WTC11 (cell line): ENCODE data around the gene GJB5. TPM values are rescaled to one million over a fixed set of nuclear protein-coding genes. Genes with fewer than 3 reads are reported as not detected.

Experiments used
- ATAC-seq: fragments of 200-7000 bp; cut with Tn5 transposase; 2 replicates; pipeline ENCODE4 v1.10.0; 2021; ENCODE audit warnings: mild to moderate bottlenecking, moderate library complexity
- CTCF ChIA-PET: fragments of 300-600 bp; sonication (Branson Sonifier 250); formaldehyde crosslinking; loops from one replicate; lab custom pipeline; 2021; ENCODE audit warnings: antibody characterized with exemption; lab: Charles Lee
- POLR2A ChIA-PET: fragments of 350-600 bp; sonication (Branson Sonifier 250); formaldehyde crosslinking; loops from one replicate; lab custom pipeline; 2021; ENCODE audit warnings: antibody characterized with exemption; lab: Charles Lee
- DNase-seq: peaks from one replicate; pipeline ENCODE4 v3.0.0; 2021; ENCODE audit warnings: low spot score
- H3K27ac Mint-ChIP-seq: 2 replicates; pipeline ENCODE4 v1.8.0; 2021; ENCODE audit warnings: mixed read lengths
- H3K27me3 Mint-ChIP-seq: 2 replicates; pipeline ENCODE4 v1.8.0; 2021; ENCODE audit warnings: low read depth, mild to moderate bottlenecking, moderate library complexity, mixed read lengths
- H3K36me3 Mint-ChIP-seq: 2 replicates; pipeline ENCODE4 v1.8.0; 2021; ENCODE audit warnings: mixed read lengths
- H3K4me1 Mint-ChIP-seq: 2 replicates; pipeline ENCODE4 v1.8.0; 2022; ENCODE audit warnings: mixed read lengths
- H3K4me3 Mint-ChIP-seq: 2 replicates; pipeline ENCODE4 v1.8.0; 2021; ENCODE audit warnings: mild to moderate bottlenecking, moderate library complexity, mixed read lengths
- H3K9me3 Mint-ChIP-seq: 2 replicates; pipeline ENCODE4 v1.8.0; 2021; ENCODE audit warnings: mixed read lengths
- ATF1 ChIP-seq: sonication (generic); formaldehyde crosslinking; IDR thresholded peaks from 2 replicates; pipeline ENCODE4 v1.8.1; 2023; ENCODE audit warnings: mild to moderate bottlenecking, moderate library complexity, missing genetic modification reagents
- ATF3 ChIP-seq: sonication (generic); formaldehyde crosslinking; conservative IDR thresholded peaks from 2 replicates; pipeline ENCODE4 v1.8.1; 2022; ENCODE audit warnings: mild to moderate bottlenecking, missing genetic modification reagents
- FOXJ3 ChIP-seq: sonication (generic); formaldehyde crosslinking; IDR thresholded peaks from 2 replicates; pipeline ENCODE4 v1.9.0; 2021; ENCODE audit warnings: missing genetic modification reagents, mild to moderate bottlenecking, borderline replicate concordance
- FOXK1 ChIP-seq: sonication (generic); formaldehyde crosslinking; IDR thresholded peaks from 2 replicates; pipeline ENCODE4 v1.8.0; 2022; ENCODE audit warnings: mild to moderate bottlenecking, moderate library complexity, missing genetic modification reagents
- GABPB1 ChIP-seq: sonication (generic); formaldehyde crosslinking; IDR thresholded peaks from 2 replicates; pipeline ENCODE4 v1.8.1; 2023; ENCODE audit warnings: mild to moderate bottlenecking, missing genetic modification reagents
- GTF2I ChIP-seq: fragments of 250-450 bp; sonication (Bioruptor Pico); conservative IDR thresholded peaks from 2 replicates; pipeline ENCODE4 v1.4.0; 2021; ENCODE audit warnings: mild to moderate bottlenecking
- HMGA2 ChIP-seq: fragments of 250-450 bp; sonication (Bioruptor Pico); IDR thresholded peaks from 2 replicates; pipeline ENCODE4 v1.4.0; 2021; ENCODE audit warnings: mild to moderate bottlenecking, moderate library complexity
- HMGXB4 ChIP-seq: sonication (generic); formaldehyde crosslinking; IDR thresholded peaks from 2 replicates; pipeline ENCODE4 v1.8.1; 2023; ENCODE audit warnings: mild to moderate bottlenecking, moderate library complexity, missing genetic modification reagents
- NFYB ChIP-seq: sonication (generic); formaldehyde crosslinking; conservative IDR thresholded peaks from 2 replicates; pipeline ENCODE4 v1.8.0; 2022; ENCODE audit warnings: low read depth, missing genetic modification reagents
- NR1H2 ChIP-seq: sonication (generic); formaldehyde crosslinking; IDR thresholded peaks from 2 replicates; pipeline ENCODE4 v1.9.0; 2021; ENCODE audit warnings: mild to moderate bottlenecking, moderate library complexity, missing genetic modification reagents
- PRDM15 ChIP-seq: sonication (generic); formaldehyde crosslinking; IDR thresholded peaks from 2 replicates; pipeline ENCODE4 v1.8.0; 2022; ENCODE audit warnings: missing genetic modification reagents
- PRRX2 ChIP-seq: fragments of 250-450 bp; sonication (Bioruptor Pico); IDR thresholded peaks from 2 replicates; pipeline ENCODE4 v1.8.0; 2021; ENCODE audit warnings: mild to moderate bottlenecking
- SP1 ChIP-seq: sonication (generic); formaldehyde crosslinking; conservative IDR thresholded peaks from 2 replicates; pipeline ENCODE4 v1.8.1; 2022; ENCODE audit warnings: missing genetic modification reagents
- ZNF219 ChIP-seq: sonication (generic); formaldehyde crosslinking; IDR thresholded peaks from 2 replicates; pipeline ENCODE4 v1.8.0; 2023; ENCODE audit warnings: missing genetic modification reagents, mild to moderate bottlenecking, borderline replicate concordance
- ZNF281 ChIP-seq: sonication (generic); formaldehyde crosslinking; IDR thresholded peaks from 2 replicates; pipeline ENCODE4 v1.8.0; 2023; ENCODE audit warnings: mild to moderate bottlenecking, missing genetic modification reagents
- ZNF317 ChIP-seq: sonication (generic); formaldehyde crosslinking; IDR thresholded peaks from 2 replicates; pipeline ENCODE4 v1.8.1; 2023; ENCODE audit warnings: low read depth, mild to moderate bottlenecking, moderate library complexity, missing genetic modification reagents, borderline replicate concordance
- ZNF416 ChIP-seq: fragments of 250-450 bp; sonication (Bioruptor Pico); IDR thresholded peaks from 2 replicates; pipeline ENCODE4 v1.9.0; 2021; ENCODE audit warnings: mild to moderate bottlenecking, inconsistent platforms
- ZNF532 ChIP-seq: fragments of 250-450 bp; sonication (Bioruptor Pico); IDR thresholded peaks from 2 replicates; pipeline ENCODE4 v1.9.0; 2021; ENCODE audit warnings: mild to moderate bottlenecking, borderline replicate concordance
- ZNF671 ChIP-seq: fragments of 250-450 bp; sonication (Bioruptor Pico); IDR thresholded peaks from 2 replicates; pipeline ENCODE4 v1.8.0; 2021; ENCODE audit warnings: mild to moderate bottlenecking
- total RNA-seq: library from RNA; stranded (reverse); gene quantifications from 3 replicates; pipeline ENCODE4 v1.2.3, GENCODE V29; 2021

The GJB5 gene
- total RNA-seq, 1 experiment from 2014 or later: 0.55 TPM

GRCh38 chr1:34750610-34751009 lies 4.2 kb upstream of the GJB5 start:
- H3K36me3 Mint-ChIP-seq: no peaks in the 10 kb centered on the region
- H3K27me3 Mint-ChIP-seq: no peaks in the 10 kb centered on the region
- H3K27ac Mint-ChIP-seq: no peak overlapping the region
- CTCF ChIA-PET: interaction anchor here (1.1 to 5.8 kb wide), 4 partner anchors 8 to 204 kb away, joined by 3 to 45 read pairs (median 6); partner anchors contain the start of gene GJB4
- POLR2A ChIA-PET: no interaction called here
- no peak for TF ChIP-seq HMGA2 (CRISPR knock-in tag)
- TF ChIP-seq NR1H2 (CRISPR knock-in tag): no peak
- no peak for TF ChIP-seq ZNF416 (CRISPR knock-in tag)
- no peak for TF ChIP-seq ZNF532
- no peak for TF ChIP-seq HMGXB4 (CRISPR knock-in tag)
- TF ChIP-seq FOXJ3: no peak
- no peak for TF ChIP-seq PRRX2 (CRISPR knock-in tag)
- no peak for TF ChIP-seq PRDM15 (CRISPR knock-in tag)
- TF ChIP-seq ZNF281: no peak
- no peak for TF ChIP-seq ZNF317 (CRISPR knock-in tag)
- TF ChIP-seq FOXK1 (CRISPR knock-in tag): no peak
- no peak for TF ChIP-seq ATF1 (CRISPR knock-in tag)
- no peak for TF ChIP-seq ATF3
- TF ChIP-seq ZNF219 (CRISPR knock-in tag): no peak
- TF ChIP-seq GABPB1 (CRISPR knock-in tag): no peak
- TF ChIP-seq SP1 (CRISPR knock-in tag): no peak
- TF ChIP-seq GTF2I (CRISPR knock-in tag): no peak
- no peak for TF ChIP-seq ZNF671 (CRISPR knock-in tag)
- no peak for TF ChIP-seq NFYB (CRISPR knock-in tag)
- TF ChIP-seq, all 79 proteins: peak for 0
- DNase-seq (no peak), ATAC-seq (no peak)
- Mint-ChIP-seq H3K9me3 (no peaks in the 10 kb centered on the region), H3K4me1 (peaks cover 22% of the 10 kb centered on the region), H3K4me3 (no peak overlapping the region)
